IPS-15b (cell line): Measurements from ENCODE around the gene ERMARD.

Experiments
- H3K27me3 ChIP-seq: one replicate; pipeline ENCODE4 v1.6.1; 2013; ENCODE audit warnings: low read length; ENCODE audit not compliant: control insufficient read depth, insufficient read depth
- H3K36me3 ChIP-seq: one replicate; pipeline ENCODE4 v1.6.1; 2013; ENCODE audit warnings: low read length; ENCODE audit not compliant: control insufficient read depth, insufficient read depth
- H3K4me1 ChIP-seq: one replicate; pipeline ENCODE4 v1.6.1; 2013; ENCODE audit warnings: mild to moderate bottlenecking, low read length; ENCODE audit not compliant: control insufficient read depth, insufficient read depth
- H3K4me3 ChIP-seq: one replicate; pipeline ENCODE4 v1.5.1; 2013; ENCODE audit warnings: low read depth, low read length
- H3K9ac ChIP-seq: one replicate; pipeline ENCODE4 v1.6.1; 2013; ENCODE audit warnings: low read depth, mild to moderate bottlenecking, low read length
- H3K9me3 ChIP-seq: one replicate; pipeline ENCODE4 v1.6.1; 2013; ENCODE audit warnings: mild to moderate bottlenecking, low read length; ENCODE audit not compliant: control insufficient read depth, insufficient read depth

The ERMARD gene

GRCh38 chr6:169776379-169776778 lies 25.0 kb downstream of the ERMARD start:
- Histone ChIP-seq H3K4me1 (no peaks in the 10 kb centered on the region), H3K36me3 (peaks cover 17% of the 10 kb centered on the region), H3K4me3 (no peak overlapping the region), H3K27me3 (no peaks in the 10 kb centered on the region), H3K9ac (no peak overlapping the region), H3K9me3 (no peaks in the 10 kb centered on the region)

- Histone ChIP-seq H3K4me3 (no peak overlapping the region), H3K4me1 (no peaks in the 10 kb centered on the region), H3K9me3 (no peaks in the 10 kb centered on the region), H3K9ac (no peak overlapping the region), H3K36me3 (peaks cover 13% of the 10 kb centered on the region), H3K27me3 (no peaks in the 10 kb centered on the region)
Measured at GRCh38 chr6:169777896-169778295, 26.5 kb downstream of the ERMARD start.

- Histone ChIP-seq H3K9ac (no peak overlapping the region), H3K4me3 (no peak overlapping the region), H3K9me3 (no peaks in the 10 kb centered on the region), H3K36me3 (peaks cover 10% of the 10 kb centered on the region), H3K4me1 (no peaks in the 10 kb centered on the region), H3K27me3 (no peaks in the 10 kb centered on the region)
Measured at GRCh38 chr6:169778646-169779045, 27.2 kb downstream of the ERMARD start.

GRCh38 chr6:169779092-169779815 lies 27.8 kb downstream of the ERMARD start:
- Histone ChIP-seq H3K9ac (no peak overlapping the region), H3K36me3 (peaks cover 10% of the 10 kb centered on the region), H3K27me3 (no peaks in the 10 kb centered on the region), H3K4me3 (no peak overlapping the region), H3K9me3 (no peaks in the 10 kb centered on the region), H3K4me1 (no peaks in the 10 kb centered on the region)

GRCh38 chr6:169779896-169780295 lies 28.5 kb downstream of the ERMARD start:
- Histone ChIP-seq H3K4me1 (no peaks in the 10 kb centered on the region), H3K9me3 (no peaks in the 10 kb centered on the region), H3K9ac (no peak overlapping the region), H3K4me3 (no peak overlapping the region), H3K27me3 (no peaks in the 10 kb centered on the region), H3K36me3 (peaks cover 10% of the 10 kb centered on the region)

GRCh38 chr6:169780571-169781091 lies 29.2 kb downstream of the ERMARD start:
- peaks cover 10% of the 10 kb centered on the region for H3K36me3 ChIP-seq
- H3K27me3 ChIP-seq, result no peaks in the 10 kb centered on the region
- H3K9me3 ChIP-seq, result no peaks in the 10 kb centered on the region
- no peak overlapping the region for H3K4me3 ChIP-seq
- no peaks in the 10 kb centered on the region for H3K4me1 ChIP-seq
- no peak overlapping the region for H3K9ac ChIP-seq

- peaks cover 3% of the 10 kb centered on the region for H3K36me3 ChIP-seq
Measured at GRCh38 chr6:169782966-169783365, 31.5 kb downstream of the ERMARD start.

GRCh38 chr6:169783401-169783800 lies 32.0 kb downstream of the ERMARD start:
- H3K27me3 ChIP-seq, result no peaks in the 10 kb centered on the region
- peaks cover 3% of the 10 kb centered on the region for H3K36me3 ChIP-seq
- H3K9ac ChIP-seq, result no peak overlapping the region
- H3K4me1 ChIP-seq, result no peaks in the 10 kb centered on the region
- no peaks in the 10 kb centered on the region for H3K9me3 ChIP-seq
- no peak overlapping the region for H3K4me3 ChIP-seq

More at GRCh38 chr6:169782966-169783365, 31.5 kb downstream of the ERMARD start:
- Histone ChIP-seq H3K4me1 (no peaks in the 10 kb centered on the region), H3K9me3 (no peaks in the 10 kb centered on the region), H3K9ac (no peak overlapping the region), H3K4me3 (no peak overlapping the region), H3K27me3 (no peaks in the 10 kb centered on the region)

GRCh38 chr6:169783971-169784820 lies 32.8 kb downstream of the ERMARD start:
- Histone ChIP-seq H3K9ac (no peak overlapping the region), H3K36me3 (peaks cover under 1% of the 10 kb centered on the region), H3K9me3 (no peaks in the 10 kb centered on the region), H3K4me3 (no peak overlapping the region), H3K4me1 (no peaks in the 10 kb centered on the region), H3K27me3 (no peaks in the 10 kb centered on the region)

GRCh38 chr6:169784821-169785340 lies 33.5 kb downstream of the ERMARD start:
- Histone ChIP-seq H3K9me3 (no peaks in the 10 kb centered on the region), H3K36me3 (no peaks in the 10 kb centered on the region), H3K27me3 (peaks cover 4% of the 10 kb centered on the region), H3K9ac (no peak overlapping the region), H3K4me3 (no peak overlapping the region), H3K4me1 (no peaks in the 10 kb centered on the region)

- Histone ChIP-seq H3K9me3 (no peaks in the 10 kb centered on the region), H3K27me3 (peaks cover 6% of the 10 kb centered on the region), H3K36me3 (no peaks in the 10 kb centered on the region), H3K4me3 (no peak overlapping the region), H3K4me1 (no peaks in the 10 kb centered on the region), H3K9ac (no peak overlapping the region)
Measured at GRCh38 chr6:169785566-169785965, 34.1 kb downstream of the ERMARD start.
